HepG2 (cell line): ENCODE measurements around the gene MYO15A.

Source experiments
- BHLHE40 ChIP-seq: IDR thresholded peaks from 2 replicates; pipeline ENCODE4 v1.6.1; 2011; ENCODE audit warnings: low read length, improper control_type of control experiment
- CTCF ChIP-seq: sonication (generic); formaldehyde crosslinking; IDR thresholded peaks from 2 replicates; pipeline ENCODE4 v1.5.0; 2020; ENCODE audit warnings: mild to moderate bottlenecking, missing genetic modification reagents, moderate library complexity
- DMAP1 ChIP-seq: IDR thresholded peaks from 2 replicates; pipeline ENCODE4 v1.6.1; 2016
- ISX ChIP-seq: sonication (generic); formaldehyde crosslinking; conservative IDR thresholded peaks from 2 replicates; pipeline ENCODE4 v1.5.0; 2020; ENCODE audit warnings: missing genetic modification reagents
- KAT7 ChIP-seq: IDR thresholded peaks from 2 replicates; pipeline ENCODE4 v1.6.1; 2018; ENCODE audit warnings: borderline replicate concordance, missing compliant biosample characterization
- NR2F2 ChIP-seq: IDR thresholded peaks from 2 replicates; pipeline ENCODE4 v1.6.1; 2012; ENCODE audit warnings: low read depth, inconsistent platforms, borderline replicate concordance
- TSC22D2 ChIP-seq: sonication (generic); formaldehyde crosslinking; IDR thresholded peaks from 2 replicates; pipeline ENCODE4 v1.5.1; 2020; ENCODE audit warnings: missing genetic modification reagents, mild to moderate bottlenecking, borderline replicate concordance
- ZBTB49 ChIP-seq: sonication (generic); formaldehyde crosslinking; IDR thresholded peaks from 2 replicates; pipeline ENCODE4 v1.4.0; 2020; ENCODE audit warnings: missing genetic modification reagents, borderline replicate concordance
- ZKSCAN8 ChIP-seq: IDR thresholded peaks from 2 replicates; pipeline ENCODE4 v1.6.1; 2016; ENCODE audit warnings: borderline replicate concordance, missing genetic modification reagents, missing compliant biosample characterization
- ZNF124 ChIP-seq: sonication (generic); formaldehyde crosslinking; IDR thresholded peaks from 2 replicates; pipeline ENCODE4 v1.4.0; 2020; ENCODE audit warnings: missing genetic modification reagents

GRCh38 chr17:18187226-18187625, 78.7 kb downstream of the MYO15A start:
- TF ChIP-seq DMAP1 (CRISPR knock-in tag), result no peak
- TF ChIP-seq ZBTB49, result no peak
- no peak for TF ChIP-seq BHLHE40
- no peak for TF ChIP-seq TSC22D2 (CRISPR knock-in tag)
- no peak for TF ChIP-seq ZNF124
- TF ChIP-seq CTCF (CRISPR knock-in tag), result no peak
- TF ChIP-seq NR2F2, result no peak
- no peak for TF ChIP-seq ZKSCAN8 (CRISPR knock-in tag)
- TF ChIP-seq ISX (CRISPR knock-in tag), result no peak
- no peak for TF ChIP-seq KAT7 (CRISPR knock-in tag)
